ENCODE data around the gene SERPING1. TPM values are rescaled to one million over a fixed set of nuclear protein-coding genes. Genes with fewer than 3 reads are reported as not detected.
"Not testable (repeated sequence)": the region's sequence is repeated elsewhere in the genome, so short reads cannot be mapped to it uniquely, and the experiment has no call there.

Gene SERPING1
- total and polyA plus RNA-seq, 8 donors, result 172 to 329 (median 196) TPM

DNA sequence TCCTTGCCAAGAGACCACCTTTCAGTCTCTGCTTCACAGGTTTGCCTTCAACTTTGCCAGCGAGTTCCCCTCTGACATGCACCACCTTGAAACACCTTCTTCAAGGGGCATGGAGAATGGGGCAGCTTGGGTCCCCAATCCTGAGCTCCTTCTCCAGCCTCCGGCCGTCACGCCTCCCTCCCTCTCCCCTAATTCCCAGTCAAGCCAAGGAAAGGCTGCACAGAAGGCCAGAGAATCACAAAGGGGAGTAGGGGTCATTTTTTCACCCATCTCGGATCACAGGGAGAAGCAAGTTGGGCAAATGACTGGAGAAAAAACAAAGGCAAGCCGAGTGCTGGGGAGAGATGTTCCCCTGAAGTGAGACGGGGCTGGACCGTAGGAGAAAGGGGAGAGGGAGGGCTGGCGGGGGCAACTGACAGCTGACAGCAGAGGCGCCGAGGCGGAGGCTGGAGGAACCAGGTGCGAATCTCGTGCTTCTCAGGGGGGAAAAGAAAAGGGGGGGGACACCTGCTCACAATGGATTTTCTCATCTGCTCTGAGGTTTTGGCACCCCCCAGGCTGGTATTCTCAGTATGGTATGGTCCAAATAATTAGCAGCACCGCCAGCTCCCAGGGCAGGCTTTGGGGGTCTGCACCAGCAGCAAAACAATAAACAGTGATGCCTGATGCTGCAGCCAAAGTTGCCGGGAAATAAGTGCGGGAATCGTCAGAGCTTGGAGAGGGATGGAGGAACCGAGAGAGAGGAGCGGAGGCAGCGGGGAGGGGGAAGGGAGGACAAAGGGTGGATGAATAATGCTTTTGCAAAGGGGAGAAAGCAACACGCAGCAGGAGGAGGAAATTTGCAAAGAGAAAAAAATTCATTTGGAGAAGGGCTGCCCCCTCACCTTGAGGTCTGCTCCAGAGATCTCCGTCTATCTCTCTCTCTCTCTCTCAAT, 51.6 kb downstream of the SERPING1 start:
- DNase-seq (no peak), ATAC-seq (no peak)
- H3K4me3 ChIP-seq, result peak overlapping the region; percentile 12 to 26
- H3K36me3 ChIP-seq, result no peaks in the 10 kb centered on the region
- no peaks in the 10 kb centered on the region for H3K9me3 ChIP-seq
- H3K27ac ChIP-seq, result no peak overlapping the region
- H3K4me1 ChIP-seq, result peaks cover 25 to 62% of the 10 kb centered on the region in 2 donors
- H3K27me3 ChIP-seq, result peaks cover 22 to 69% of the 10 kb centered on the region in 2 donors
- TF ChIP-seq, protein P1, sequence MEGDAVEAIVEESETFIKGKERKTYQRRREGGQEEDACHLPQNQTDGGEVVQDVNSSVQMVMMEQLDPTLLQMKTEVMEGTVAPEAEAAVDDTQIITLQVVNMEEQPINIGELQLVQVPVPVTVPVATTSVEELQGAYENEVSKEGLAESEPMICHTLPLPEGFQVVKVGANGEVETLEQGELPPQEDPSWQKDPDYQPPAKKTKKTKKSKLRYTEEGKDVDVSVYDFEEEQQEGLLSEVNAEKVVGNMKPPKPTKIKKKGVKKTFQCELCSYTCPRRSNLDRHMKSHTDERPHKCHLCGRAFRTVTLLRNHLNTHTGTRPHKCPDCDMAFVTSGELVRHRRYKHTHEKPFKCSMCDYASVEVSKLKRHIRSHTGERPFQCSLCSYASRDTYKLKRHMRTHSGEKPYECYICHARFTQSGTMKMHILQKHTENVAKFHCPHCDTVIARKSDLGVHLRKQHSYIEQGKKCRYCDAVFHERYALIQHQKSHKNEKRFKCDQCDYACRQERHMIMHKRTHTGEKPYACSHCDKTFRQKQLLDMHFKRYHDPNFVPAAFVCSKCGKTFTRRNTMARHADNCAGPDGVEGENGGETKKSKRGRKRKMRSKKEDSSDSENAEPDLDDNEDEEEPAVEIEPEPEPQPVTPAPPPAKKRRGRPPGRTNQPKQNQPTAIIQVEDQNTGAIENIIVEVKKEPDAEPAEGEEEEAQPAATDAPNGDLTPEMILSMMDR (IDR thresholded peaks at IDR 0.05), result no peak
- intact Hi-C loops (cut with DNase I), result no loop called here

DNA sequence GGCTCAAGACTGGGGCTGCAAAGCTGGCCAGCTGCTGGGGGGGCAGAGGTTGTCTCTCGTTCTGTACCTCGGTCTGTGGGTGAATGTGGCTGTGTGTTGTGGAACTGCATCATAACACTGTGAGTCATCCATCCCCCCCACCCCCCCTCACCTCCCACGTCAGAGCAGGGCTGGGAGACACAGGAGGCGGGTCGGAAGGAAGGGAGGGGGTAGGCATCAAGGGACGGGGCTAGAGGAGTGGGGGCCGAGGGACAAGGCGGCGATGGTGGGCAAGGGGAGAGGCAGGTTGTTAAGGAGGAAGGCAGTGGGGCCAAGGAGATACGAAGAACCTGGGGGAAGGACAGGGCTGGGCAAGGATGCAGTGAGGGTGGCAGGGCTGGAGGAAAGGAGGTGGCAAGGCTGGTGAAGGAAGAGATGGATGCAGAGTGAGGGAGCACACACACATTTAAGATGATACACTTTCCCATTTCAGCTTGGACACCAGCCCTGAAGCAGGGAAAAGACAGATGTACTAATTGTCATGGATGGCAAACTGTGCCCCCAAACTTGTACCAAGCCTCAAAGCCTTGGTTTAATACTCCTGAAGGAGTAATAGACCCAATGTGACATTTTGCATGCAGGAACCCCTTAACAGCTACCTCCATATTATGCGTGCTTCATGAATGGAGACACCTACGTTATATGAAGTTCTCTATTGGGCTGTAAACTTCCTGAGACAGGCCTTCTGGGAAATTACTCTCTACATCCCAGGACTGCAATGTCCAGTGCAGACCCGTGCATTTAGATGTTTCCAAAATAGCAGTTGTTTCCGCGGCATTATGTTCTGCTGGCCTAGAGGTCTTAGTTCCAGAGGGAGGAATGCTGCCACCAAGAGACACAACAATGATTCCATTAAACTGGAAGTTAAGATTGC, 52.6 kb downstream of the SERPING1 start, which contains the start of gene YPEL4:
YPEL4 (minus strand) TSS at position 87 of the 913 bp plus-strand sequence. CDS start 2,805 bp downstream, outside the sequence.
- Histone ChIP-seq H3K36me3 (no peaks in the 10 kb centered on the region), H3K4me1 (peaks cover 17 to 54% of the 10 kb centered on the region in 2 donors), H3K4me3 (peak within 1 kb of the TSS; percentile 12 to 26), H3K27ac (no peak within 1 kb of the TSS), H3K27me3 (peaks cover 22 to 66% of the 10 kb centered on the region in 2 donors), H3K9me3 (no peaks in the 10 kb centered on the region)
- ATAC-seq, result peak; percentile 57
- peak in 1 of 4 donors; percentile 75 for DNase-seq
- intact Hi-C loops (cut with DNase I), result no loop called here
- TF ChIP-seq, protein P1 (IDR thresholded peaks at IDR 0.05), result no peak

DNA sequence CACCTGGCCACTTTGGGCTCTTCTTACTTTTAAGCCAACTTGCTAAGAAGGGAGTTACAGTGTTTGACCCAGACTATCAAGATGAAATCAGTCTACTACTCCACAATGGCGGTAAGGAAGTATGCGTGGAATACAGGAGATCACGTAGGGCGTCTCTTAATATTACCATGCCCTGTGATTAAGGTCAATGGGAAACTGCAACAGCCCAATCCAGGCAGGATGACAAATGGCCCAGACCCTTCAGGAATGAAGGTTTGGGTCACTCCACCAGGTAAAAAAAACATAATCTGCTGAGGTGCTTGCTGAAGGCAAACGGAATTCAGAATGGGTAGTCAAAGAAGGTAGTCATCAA, 53.2 kb downstream of the SERPING1 start:
- H3K4me1 ChIP-seq, result peaks cover 11 to 47% of the 10 kb centered on the region in 2 donors
- H3K36me3 ChIP-seq, result no peaks in the 10 kb centered on the region
- H3K4me3 ChIP-seq, result no peak overlapping the region
- TF ChIP-seq, protein P1 (IDR thresholded peaks at IDR 0.05), result no peak
- H3K9me3 ChIP-seq, result no peaks in the 10 kb centered on the region
- no peak overlapping the region for H3K27ac ChIP-seq
- ATAC-seq (no peak), DNase-seq (no peak)
- H3K27me3 ChIP-seq, result peaks cover 22 to 60% of the 10 kb centered on the region in 2 donors
- intact Hi-C loops (cut with DNase I), result no loop called here

GRCh38 chr11:57651408-57651807, 53.9 kb downstream of the SERPING1 start:
- H3K36me3 ChIP-seq, result no peaks in the 10 kb centered on the region
- H3K4me1 ChIP-seq, result peaks cover 6 to 41% of the 10 kb centered on the region in 2 donors
- no peaks in the 10 kb centered on the region for H3K9me3 ChIP-seq
- TF ChIP-seq, protein P1 (IDR thresholded peaks at IDR 0.05), result no peak
- H3K4me3 ChIP-seq, result no peak overlapping the region
- DNase-seq (no peak), ATAC-seq (no peak)
- H3K27me3 ChIP-seq, result peaks cover 22 to 53% of the 10 kb centered on the region in 2 donors
- intact Hi-C loops (cut with DNase I), result no loop called here
- no peak overlapping the region for H3K27ac ChIP-seq

- Histone ChIP-seq H3K27me3 (peaks cover 15 to 45% of the 10 kb centered on the region in 2 donors), H3K4me1 (peaks cover 6 to 37% of the 10 kb centered on the region in 2 donors)
- H3K36me3 ChIP-seq; intact Hi-C loops (cut with DNase I); DNase-seq; ATAC-seq; H3K27ac ChIP-seq; H3K4me3 ChIP-seq; H3K9me3 ChIP-seq: not testable (repeated sequence)
Measured at GRCh38 chr11:57652230-57652629, 54.7 kb downstream of the SERPING1 start.

Measured in left lung (tissue), 10 donors.